Natural killer cell (primary cell): ENCODE results near the gene RPL36A. TPM values are rescaled to one million over a fixed set of nuclear protein-coding genes. Genes with fewer than 3 reads are reported as not detected.

ENCODE experiments used
- ATAC-seq, 3 donors: fragments of 150-1000 bp in 2 of 3; fragments of 200-7000 bp in 1 of 3; cut with Tn5 transposase; 1 replicate in 1 of 3; 2 replicates in 2 of 3; pipeline ENCODE4 v1.10.0; 2021; ENCODE audit warnings: mild to moderate bottlenecking in 2 of 3, moderate library complexity in 2 of 3
- DNase-seq, 2 donors: peaks; one replicate each; pipeline versions ENCODE4 v3.0.0 to v3.0.0-alpha.2; 2013 to 2021; ENCODE audit warnings: mixed read lengths in 1 of 2
- H3K27ac ChIP-seq: one replicate; pipeline ENCODE4 v1.5.1; 2013; ENCODE audit warnings: mild to moderate bottlenecking, low read length
- H3K27me3 ChIP-seq: one replicate; pipeline ENCODE4 v1.6.1; 2013; ENCODE audit warnings: low read length; ENCODE audit not compliant: control insufficient read depth, insufficient read depth
- H3K36me3 ChIP-seq: one replicate; pipeline ENCODE4 v1.6.1; 2013; ENCODE audit warnings: low read length; ENCODE audit not compliant: control insufficient read depth, insufficient read depth
- H3K4me1 ChIP-seq: one replicate; pipeline ENCODE4 v1.6.1; 2013; ENCODE audit warnings: low read length; ENCODE audit not compliant: control insufficient read depth, insufficient read depth
- H3K4me3 ChIP-seq: one replicate; pipeline ENCODE4 v1.5.1; 2013; ENCODE audit warnings: low read length
- H3K9me3 ChIP-seq: one replicate; pipeline ENCODE4 v1.6.1; 2013; ENCODE audit warnings: low read length; ENCODE audit not compliant: control insufficient read depth, insufficient read depth
- H3K27ac Mint-ChIP-seq, 2 donors: one replicate each; pipeline ENCODE4 v1.8.0; 2022; ENCODE audit warnings: mild to moderate bottlenecking in 2 of 2, mixed read lengths in 2 of 2, moderate library complexity in 1 of 2
- H3K27me3 Mint-ChIP-seq, 2 donors: one replicate each; pipeline ENCODE4 v1.8.0; 2022; ENCODE audit warnings: low read depth in 2 of 2, mixed read lengths in 2 of 2
- H3K36me3 Mint-ChIP-seq: one replicate; pipeline ENCODE4 v1.8.0; 2022; ENCODE audit warnings: mixed read lengths
- H3K4me1 Mint-ChIP-seq, 2 donors: one replicate each; pipeline ENCODE4 v1.8.0; 2022; ENCODE audit warnings: mixed read lengths in 2 of 2
- H3K4me3 Mint-ChIP-seq: one replicate; pipeline ENCODE4 v1.8.0; 2022; ENCODE audit warnings: mild to moderate bottlenecking, moderate library complexity, mixed read lengths
- H3K9me3 Mint-ChIP-seq, 2 donors: one replicate each; pipeline ENCODE4 v1.8.0; 2022; ENCODE audit warnings: mixed read lengths in 2 of 2
- WGBS: methylation state at CpG from one replicate; pipeline ENCODE4 v1.1.7; 2013; ENCODE audit warnings: missing lambda C conversion rate; ENCODE audit not compliant: insufficient coverage; 5-methylcytosine and 5-hydroxymethylcytosine counted together
- intact Hi-C: fragments of 100-400 bp; cut with micrococcal nuclease; formaldehyde crosslinking; loops from one replicate; pipeline ENCODE4 v1.14.2; 2022
- total RNA-seq, 4 donors: library from RNA; stranded (reverse); fragments of 120-200 nt in 1 of 4; gene quantifications; one replicate each; pipeline versions ENCODE4 v1.2.3 to v1.2.4, GENCODE V29; 2013 to 2022
- TF ChIP-seq, protein P1 (sequence below): fragments of 200-600 bp; IDR thresholded peaks from one replicate; pipeline ENCODE4 v1.8.0; 2022; ENCODE audit warnings: antibody characterized with exemption

Gene RPL36A
- total RNA-seq, 3 donors from 2014 or later (not counting 1 experiment from before 2014, with no cell fraction given) = 88.0 to 108 (median 91.5) TPM

DNA sequence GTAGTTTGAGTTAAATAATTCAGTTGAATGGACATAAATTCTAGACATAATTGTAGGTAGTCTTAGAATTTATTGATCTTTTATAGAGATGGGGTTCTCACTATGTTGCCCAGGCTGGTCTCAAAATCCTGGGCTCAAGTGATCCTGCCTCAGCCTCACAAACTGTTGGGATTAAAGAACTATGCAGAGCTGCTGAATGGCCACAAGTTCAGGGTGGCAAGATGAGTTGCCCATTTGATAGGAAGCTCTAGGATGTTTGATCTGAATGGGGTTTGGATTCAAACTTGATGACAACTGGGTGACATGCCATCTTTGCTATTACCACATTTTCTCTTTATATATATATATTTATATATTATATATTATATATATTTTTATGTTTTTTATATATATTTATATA lies 3.6 kb downstream of the RPL36A start:
- Histone ChIP-seq H3K9me3 (no peaks in the 10 kb centered on the region), H3K27ac (no peak overlapping the region), H3K4me1 (peaks cover 12% of the 10 kb centered on the region), H3K36me3 (peaks cover 10% of the 10 kb centered on the region), H3K27me3 (no peaks in the 10 kb centered on the region), H3K4me3 (no peak overlapping the region)
- intact Hi-C loops = no loop called here
- no peak overlapping the region for H3K4me3 Mint-ChIP-seq
- DNase-seq (no peak), ATAC-seq (no peak)
- H3K36me3 Mint-ChIP-seq = no peaks in the 10 kb centered on the region
- TF ChIP-seq, protein P1, sequence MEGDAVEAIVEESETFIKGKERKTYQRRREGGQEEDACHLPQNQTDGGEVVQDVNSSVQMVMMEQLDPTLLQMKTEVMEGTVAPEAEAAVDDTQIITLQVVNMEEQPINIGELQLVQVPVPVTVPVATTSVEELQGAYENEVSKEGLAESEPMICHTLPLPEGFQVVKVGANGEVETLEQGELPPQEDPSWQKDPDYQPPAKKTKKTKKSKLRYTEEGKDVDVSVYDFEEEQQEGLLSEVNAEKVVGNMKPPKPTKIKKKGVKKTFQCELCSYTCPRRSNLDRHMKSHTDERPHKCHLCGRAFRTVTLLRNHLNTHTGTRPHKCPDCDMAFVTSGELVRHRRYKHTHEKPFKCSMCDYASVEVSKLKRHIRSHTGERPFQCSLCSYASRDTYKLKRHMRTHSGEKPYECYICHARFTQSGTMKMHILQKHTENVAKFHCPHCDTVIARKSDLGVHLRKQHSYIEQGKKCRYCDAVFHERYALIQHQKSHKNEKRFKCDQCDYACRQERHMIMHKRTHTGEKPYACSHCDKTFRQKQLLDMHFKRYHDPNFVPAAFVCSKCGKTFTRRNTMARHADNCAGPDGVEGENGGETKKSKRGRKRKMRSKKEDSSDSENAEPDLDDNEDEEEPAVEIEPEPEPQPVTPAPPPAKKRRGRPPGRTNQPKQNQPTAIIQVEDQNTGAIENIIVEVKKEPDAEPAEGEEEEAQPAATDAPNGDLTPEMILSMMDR = no peak
- peaks cover 8 to 14% of the 10 kb centered on the region in 2 donors for H3K4me1 Mint-ChIP-seq
- peak overlapping the region in 1 of 2 donors; percentile 89 for H3K27ac Mint-ChIP-seq
- no peaks in the 10 kb centered on the region for H3K27me3 Mint-ChIP-seq
- H3K9me3 Mint-ChIP-seq = no peaks in the 10 kb centered on the region

DNA sequence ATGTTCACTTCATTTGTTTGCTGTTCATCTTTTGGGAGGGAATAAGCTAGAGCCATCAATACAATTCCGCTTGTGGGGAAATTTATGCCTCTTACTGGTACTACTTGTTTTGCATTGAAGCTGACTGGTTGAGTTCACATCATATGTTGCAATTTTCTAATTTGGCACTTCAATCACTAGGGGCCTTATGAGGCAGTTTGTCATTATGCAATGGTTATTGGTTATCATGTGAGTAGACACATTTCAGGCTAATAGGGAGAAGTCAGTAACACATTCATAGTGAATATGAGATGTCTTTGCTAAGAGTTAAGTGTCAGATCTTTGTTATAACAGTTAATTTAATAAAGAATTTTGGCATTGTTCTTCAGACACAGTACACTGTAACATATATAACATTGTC lies 5.0 kb downstream of the RPL36A start:
- H3K27ac ChIP-seq = no peak overlapping the region
- no peaks in the 10 kb centered on the region for H3K36me3 Mint-ChIP-seq
- WGBS = no CpG with 5 or more reads among the region's 1 CpG
- no peaks in the 10 kb centered on the region for H3K27me3 ChIP-seq
- H3K9me3 Mint-ChIP-seq = no peaks in the 10 kb centered on the region
- no peaks in the 10 kb centered on the region for H3K27me3 Mint-ChIP-seq
- ATAC-seq (no peak), DNase-seq (no peak)
- TF ChIP-seq, protein P1 = no peak
- peaks cover 8 to 13% of the 10 kb centered on the region in 2 donors for H3K4me1 Mint-ChIP-seq
- H3K4me3 Mint-ChIP-seq = no peak overlapping the region
- intact Hi-C loops = no loop called here
- no peaks in the 10 kb centered on the region for H3K9me3 ChIP-seq
- H3K27ac Mint-ChIP-seq = peak overlapping the region; percentile 17 to 51
- H3K4me3 ChIP-seq = no peak overlapping the region
- peaks cover 10% of the 10 kb centered on the region for H3K36me3 ChIP-seq
- H3K4me1 ChIP-seq = peaks cover 8% of the 10 kb centered on the region

DNA sequence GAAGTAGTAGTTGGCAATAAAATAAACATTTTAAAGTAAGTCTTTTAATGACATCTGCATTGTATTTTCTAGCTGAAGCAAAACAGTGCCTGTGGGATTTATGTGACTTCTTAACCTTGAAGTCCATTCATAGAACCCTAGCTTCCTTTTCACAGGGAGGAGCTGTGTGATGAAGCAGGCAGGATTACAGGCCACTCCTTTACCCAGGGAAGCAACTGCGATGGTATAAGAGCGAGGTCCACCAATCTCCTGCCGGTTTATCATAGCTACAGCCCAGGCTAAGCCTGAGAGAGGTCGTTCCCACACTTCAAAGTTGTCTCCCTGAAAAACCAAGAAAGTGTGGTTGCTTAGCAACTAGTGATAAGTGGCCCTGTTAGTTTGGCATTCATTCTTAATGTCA lies 7.0 kb downstream of the RPL36A start:
- TF ChIP-seq, protein P1 = no peak
- Mint-ChIP-seq H3K27me3 (no peaks in the 10 kb centered on the region), H3K4me1 (no peaks in the 10 kb centered on the region), H3K9me3 (no peaks in the 10 kb centered on the region), H3K36me3 (no peaks in the 10 kb centered on the region), H3K4me3 (no peak overlapping the region), H3K27ac (no peak overlapping the region)
- no peak for ATAC-seq
- no peaks in the 10 kb centered on the region for H3K27me3 ChIP-seq
- no peak overlapping the region for H3K4me3 ChIP-seq
- H3K36me3 ChIP-seq = peaks cover 5% of the 10 kb centered on the region
- H3K27ac ChIP-seq = no peak overlapping the region
- WGBS = 88% methylated on average over 4 of the region's 4 CpGs
- intact Hi-C loops = no loop called here
- no peak for DNase-seq
- H3K9me3 ChIP-seq = no peaks in the 10 kb centered on the region
- H3K4me1 ChIP-seq = no peaks in the 10 kb centered on the region

GRCh38 chrX:101398694-101399093 lies 7.9 kb downstream of the RPL36A start:
- H3K27ac ChIP-seq = no peak overlapping the region
- Mint-ChIP-seq H3K4me1 (no peaks in the 10 kb centered on the region), H3K4me3 (no peak overlapping the region), H3K9me3 (no peaks in the 10 kb centered on the region), H3K27ac (no peak overlapping the region), H3K36me3 (no peaks in the 10 kb centered on the region), H3K27me3 (no peaks in the 10 kb centered on the region)
- H3K36me3 ChIP-seq = peaks cover 5% of the 10 kb centered on the region
- H3K4me3 ChIP-seq = no peak overlapping the region
- no peaks in the 10 kb centered on the region for H3K4me1 ChIP-seq
- TF ChIP-seq, protein P1 = no peak
- H3K27me3 ChIP-seq = no peaks in the 10 kb centered on the region
- DNase-seq (no peak), ATAC-seq (no peak)
- no peaks in the 10 kb centered on the region for H3K9me3 ChIP-seq
- WGBS = 100% methylated on average over 1 of the region's 4 CpGs
- intact Hi-C loops = no loop called here
